H9 (cell line): ENCODE measurements around the gene PTK7. TPM values are rescaled to one million over a fixed set of nuclear protein-coding genes. Genes with fewer than 3 reads are reported as not detected.

ENCODE experiments used
- DNase-seq: peaks from one replicate; pipeline ENCODE4 v3.0.0-alpha.2; 2017
- H2AFZ ChIP-seq: one replicate; pipeline ENCODE4 v1.6.1; 2013; ENCODE audit warnings: mild to moderate bottlenecking, low read length, control low read depth, moderate library complexity
- H2AK5ac ChIP-seq: 2 replicates; pipeline ENCODE4 v1.6.1; 2013; ENCODE audit warnings: low read length, control low read depth, mixed read lengths; ENCODE audit not compliant: insufficient read length
- H2BK120ac ChIP-seq: one replicate; pipeline ENCODE4 v1.6.1; 2013; ENCODE audit warnings: low read depth, mild to moderate bottlenecking, low read length, control low read depth, inconsistent platforms; ENCODE audit not compliant: poor library complexity, severe bottlenecking
- H2BK12ac ChIP-seq: 2 replicates; pipeline ENCODE4 v1.6.1; 2013; ENCODE audit warnings: low read length, control low read depth, mixed read lengths, low read depth; ENCODE audit not compliant: insufficient read length
- H2BK15ac ChIP-seq: 2 replicates; pipeline ENCODE4 v1.6.1; 2013; ENCODE audit warnings: low read depth, low read length, control low read depth
- H2BK20ac ChIP-seq: one replicate; pipeline ENCODE4 v1.6.1; 2013; ENCODE audit warnings: low read depth, mild to moderate bottlenecking, low read length, control low read depth, inconsistent platforms; ENCODE audit not compliant: poor library complexity, severe bottlenecking
- H2BK5ac ChIP-seq: 2 replicates; pipeline ENCODE4 v1.6.1; 2013; ENCODE audit warnings: low read length, control low read depth, mixed read lengths; ENCODE audit not compliant: insufficient read length
- H3K14ac ChIP-seq: 2 replicates; pipeline ENCODE4 v1.6.1; 2013; ENCODE audit warnings: low read length, control low read depth; ENCODE audit not compliant: insufficient read depth
- H3K18ac ChIP-seq: 2 replicates; pipeline ENCODE4 v1.6.1; 2013; ENCODE audit warnings: low read depth, mild to moderate bottlenecking, mixed read lengths, low read length, control low read depth; ENCODE audit not compliant: insufficient read length
- H3K23ac ChIP-seq: 2 replicates; pipeline ENCODE4 v1.6.1; 2013; ENCODE audit warnings: low read length, control low read depth, mixed read lengths, low read depth; ENCODE audit not compliant: insufficient read length
- H3K23me2 ChIP-seq: 2 replicates; pipeline ENCODE4 v1.6.1; 2013; ENCODE audit warnings: low read depth, mild to moderate bottlenecking, mixed read lengths, low read length, control low read depth; ENCODE audit not compliant: insufficient read length, poor library complexity, severe bottlenecking
- H3K27ac ChIP-seq: 2 replicates; pipeline ENCODE4 v1.5.1; 2013; ENCODE audit warnings: low read length, control low read depth, mixed read lengths, low read depth; ENCODE audit not compliant: insufficient read length
- H3K27me3 ChIP-seq: 2 replicates; pipeline ENCODE4 v1.6.1; 2013; ENCODE audit warnings: low read length, control low read depth, inconsistent platforms; ENCODE audit not compliant: insufficient read depth
- H3K4ac ChIP-seq: 2 replicates; pipeline ENCODE4 v1.6.1; 2013; ENCODE audit warnings: low read depth, mild to moderate bottlenecking, control low read depth, inconsistent platforms, low read length, moderate library complexity
- H3K4me1 ChIP-seq: 2 replicates; pipeline ENCODE4 v1.6.1; 2013; ENCODE audit warnings: low read length, control low read depth, inconsistent platforms; ENCODE audit not compliant: insufficient read depth
- H3K4me2 ChIP-seq: 2 replicates; pipeline ENCODE4 v1.6.1; 2013; ENCODE audit warnings: low read length, control low read depth, mixed read lengths; ENCODE audit not compliant: insufficient read length, insufficient read depth
- H3K56ac ChIP-seq: 2 replicates; pipeline ENCODE4 v1.6.1; 2013; ENCODE audit warnings: low read depth, mild to moderate bottlenecking, mixed read lengths, low read length, control low read depth; ENCODE audit not compliant: insufficient read length
- H3K79me1 ChIP-seq: 2 replicates; pipeline ENCODE4 v1.6.1; 2013; ENCODE audit warnings: low read depth, mild to moderate bottlenecking, moderate library complexity, low read length, control low read depth, inconsistent platforms; ENCODE audit not compliant: insufficient read depth, poor library complexity, severe bottlenecking
- H3K79me2 ChIP-seq: 2 replicates; pipeline ENCODE4 v1.6.1; 2013; ENCODE audit warnings: low read length, control low read depth, inconsistent platforms; ENCODE audit not compliant: insufficient read depth
- H3K9ac ChIP-seq: 2 replicates; pipeline ENCODE4 v1.6.1; 2013; ENCODE audit warnings: low read length, control low read depth, mixed read lengths; ENCODE audit not compliant: insufficient read length; ENCODE audit errors: extremely low read depth
- H3K9me3 ChIP-seq: one replicate; pipeline ENCODE4 v1.6.1; 2013; ENCODE audit warnings: low read depth, low read length, inconsistent platforms; ENCODE audit not compliant: control insufficient read depth
- H3T11ph ChIP-seq: one replicate; pipeline ENCODE4 v1.6.1; 2013; ENCODE audit warnings: mild to moderate bottlenecking, low read length, control low read depth, inconsistent platforms
- H4K20me1 ChIP-seq: one replicate; pipeline ENCODE4 v1.6.1; 2013; ENCODE audit not compliant: control insufficient read depth, insufficient read length, insufficient read depth
- H4K5ac ChIP-seq: 2 replicates; pipeline ENCODE4 v1.6.1; 2013; ENCODE audit warnings: low read depth, mild to moderate bottlenecking, mixed read lengths, low read length, control low read depth; ENCODE audit not compliant: insufficient read length
- H4K8ac ChIP-seq: replicated peaks from 2 replicates; pipeline ENCODE4 v1.6.1; 2013; ENCODE audit warnings: low read length, control low read depth, mixed read lengths, low read depth; ENCODE audit not compliant: insufficient read length
- H4K91ac ChIP-seq: 2 replicates; pipeline ENCODE4 v1.6.1; 2013; ENCODE audit warnings: low read depth, mild to moderate bottlenecking, moderate library complexity, mixed read lengths, low read length, control low read depth; ENCODE audit not compliant: insufficient read length
- H3K27ac Mint-ChIP-seq, 3 experiments: 2 replicates in 2 of 3; 3 replicates in 1 of 3; pipeline ENCODE4 v1.8.0; 2020 to 2021; ENCODE audit warnings: mixed read lengths in 3 of 3, mild to moderate bottlenecking in 1 of 3, moderate library complexity in 1 of 3
- H3K27me3 Mint-ChIP-seq: 2 replicates; pipeline ENCODE4 v1.8.0; 2021; ENCODE audit warnings: low read depth, mild to moderate bottlenecking, moderate library complexity, mixed read lengths
- H3K36me3 Mint-ChIP-seq, 3 experiments: 2 replicates in 2 of 3; 3 replicates in 1 of 3; pipeline ENCODE4 v1.8.0; 2020 to 2021; ENCODE audit warnings: low read depth in 3 of 3, mixed read lengths in 3 of 3; ENCODE audit not compliant: insufficient read depth in 1 of 3
- H3K4me1 Mint-ChIP-seq, 2 experiments: 2 replicates each; pipeline ENCODE4 v1.8.0; 2020; ENCODE audit warnings: mixed read lengths in 2 of 2
- H3K4me3 Mint-ChIP-seq, 2 experiments: 2 replicates in 1 of 2; 3 replicates in 1 of 2; pipeline ENCODE4 v1.8.0; 2020 to 2021; ENCODE audit warnings: mild to moderate bottlenecking in 2 of 2, mixed read lengths in 2 of 2, moderate library complexity in 1 of 2
- H3K9me3 Mint-ChIP-seq, 2 experiments: 2 replicates in 1 of 2; 3 replicates in 1 of 2; pipeline ENCODE4 v1.8.0; 2020; ENCODE audit warnings: mild to moderate bottlenecking in 2 of 2, mixed read lengths in 2 of 2, moderate library complexity in 1 of 2
- CTCF ChIP-seq: fragments of 200-600 bp; sonication (generic); conservative IDR thresholded peaks from 3 replicates; pipeline ENCODE4 v1.8.0; 2021; ENCODE audit warnings: antibody characterized with exemption, mild to moderate bottlenecking
- WGBS: extraction: QIAGEN DNeasy Blood & Tissue Kit; methylation state at CpG from one replicate; pipeline ENCODE4 v1.1.7; 2013; ENCODE audit warnings: missing lambda C conversion rate, low lambda C conversion rate, mixed read lengths; ENCODE audit not compliant: insufficient read length; ENCODE audit errors: extremely low coverage; 5-methylcytosine and 5-hydroxymethylcytosine counted together
- total RNA-seq: library from RNA; stranded (reverse); gene quantifications from 2 replicates; pipeline ENCODE4 v1.2.1, GENCODE V29; 2021

Gene PTK7
- total RNA-seq, 1 experiment from 2014 or later: 128 TPM

- H3K4me3 Mint-ChIP-seq: no peak overlapping the region
- Histone ChIP-seq H2BK5ac (no peak overlapping the region), H4K20me1 (no peaks in the 10 kb centered on the region)
Measured at GRCh38 chr6:43205849-43206248, 129.7 kb downstream of the PTK7 start.

More at GRCh38 chr6:43205849-43206248, 129.7 kb downstream of the PTK7 start:
- H3K56ac ChIP-seq: no peak overlapping the region
- WGBS: no CpG with 5 or more reads among the region's 10 CpGs
- H3K23me2 ChIP-seq: no peaks in the 10 kb centered on the region
- no peak overlapping the region for H2BK12ac ChIP-seq
- Mint-ChIP-seq H3K27me3 (no peaks in the 10 kb centered on the region; the same call in 1 of the 2 replicates), H3K36me3 (no peaks in the 10 kb centered on the region; a peak in 3 of 7 replicates), H3K27ac (peak overlapping the region in 1 of 3 experiments; percentile 15; a peak in 1 of 7 replicates), H3K9me3 (no peaks in the 10 kb centered on the region), H3K4me1 (peaks cover 4 to 10% of the 10 kb centered on the region in 2 experiments; a peak in 3 of 4 replicates)
- no peak overlapping the region for H3K18ac ChIP-seq
- H2AFZ ChIP-seq: no peak overlapping the region
- no peak for DNase-seq
- no peaks in the 10 kb centered on the region for H3K79me1 ChIP-seq
- H3K9ac ChIP-seq: no peak overlapping the region
- H4K91ac ChIP-seq: no peak overlapping the region
- H3K79me2 ChIP-seq: no peaks in the 10 kb centered on the region
- no peak for TF ChIP-seq CTCF
- H2BK15ac ChIP-seq: no peak overlapping the region
- no peak overlapping the region; the same call in 1 of the 2 replicates for H3K14ac ChIP-seq
- H4K5ac ChIP-seq: no peak overlapping the region
- H3K4me1 ChIP-seq: no peaks in the 10 kb centered on the region
- no peak overlapping the region for H3K23ac ChIP-seq
- no peak overlapping the region for H3T11ph ChIP-seq
- H3K4ac ChIP-seq: no peak overlapping the region
- H3K27me3 ChIP-seq: no peaks in the 10 kb centered on the region
- no peak overlapping the region for H3K4me2 ChIP-seq
- no peak overlapping the region for H4K8ac ChIP-seq
- no peak overlapping the region for H3K27ac ChIP-seq
- H2BK120ac ChIP-seq: no peak overlapping the region
- no peak overlapping the region for H2BK20ac ChIP-seq
- H3K9me3 ChIP-seq: no peaks in the 10 kb centered on the region
- H2AK5ac ChIP-seq: no peak overlapping the region
